ENCODE data around the gene HNRNPL.
"Not testable (repeated sequence)": the region's sequence is repeated elsewhere in the genome, so short reads cannot be mapped to it uniquely, and the experiment has no call there.

Gene HNRNPL

GRCh38 chr19:38849860-38850435 is at the start of gene HNRNPL:
HNRNPL (minus strand) TSS chr19:38849986; CDS start chr19:38849966, 20 bp downstream.
- DNase-seq (ENCODE audit: low read depth): peak; percentile 100

GRCh38 chr19:38898788-38899446 is 49.1 kb upstream of the HNRNPL start:
- DNase-seq (ENCODE audit: low read depth): no peak

GRCh38 chr19:38894968-38895367 is 45.2 kb upstream of the HNRNPL start:
- no peak for DNase-seq (ENCODE audit: low read depth)

GRCh38 chr19:38893341-38893771 is 43.6 kb upstream of the HNRNPL start:
- DNase-seq (ENCODE audit: low read depth): no peak

- no peak for DNase-seq (ENCODE audit: low read depth)
Observed at GRCh38 chr19:38892841-38893240, 43.1 kb upstream of the HNRNPL start.

- DNase-seq (ENCODE audit: low read depth): no peak
Observed at GRCh38 chr19:38891771-38892170, 42.0 kb upstream of the HNRNPL start.

GRCh38 chr19:38890686-38891085 is 40.9 kb upstream of the HNRNPL start:
- DNase-seq (ENCODE audit: low read depth): no peak

- no peak for DNase-seq (ENCODE audit: low read depth)
Observed at GRCh38 chr19:38889803-38890202, 40.0 kb upstream of the HNRNPL start.

- DNase-seq (ENCODE audit: low read depth): no peak
Observed at GRCh38 chr19:38888876-38889275, 39.1 kb upstream of the HNRNPL start.

GRCh38 chr19:38884691-38885090 is 34.9 kb upstream of the HNRNPL start:
- DNase-seq (ENCODE audit: low read depth): not testable (repeated sequence)

- DNase-seq (ENCODE audit: low read depth): no peak
Observed at GRCh38 chr19:38883286-38883685, 33.5 kb upstream of the HNRNPL start.

- no peak for DNase-seq (ENCODE audit: low read depth)
Observed at GRCh38 chr19:38880882-38881609, 31.3 kb upstream of the HNRNPL start.

GRCh38 chr19:38880076-38880881 is 30.5 kb upstream of the HNRNPL start:
- DNase-seq (ENCODE audit: low read depth): no peak

GRCh38 chr19:38879400-38879751 is 29.6 kb upstream of the HNRNPL start:
- DNase-seq (ENCODE audit: low read depth): no peak

GRCh38 chr19:38878575-38879399 is 29.0 kb upstream of the HNRNPL start:
- no peak for DNase-seq (ENCODE audit: low read depth)

GRCh38 chr19:38877781-38878574 is 28.2 kb upstream of the HNRNPL start, which contains the start of gene RINL:
RINL (minus strand) TSS chr19:38878275; CDS start chr19:38876742, 1,533 bp downstream.
- DNase-seq (ENCODE audit: low read depth): no peak

- no peak for DNase-seq (ENCODE audit: low read depth)
Observed at GRCh38 chr19:38875656-38876395, 26.0 kb upstream of the HNRNPL start.

GRCh38 chr19:38873400-38873799 is 23.6 kb upstream of the HNRNPL start:
- not testable (repeated sequence) for DNase-seq (ENCODE audit: low read depth)

GRCh38 chr19:38870612-38871011 is 20.8 kb upstream of the HNRNPL start:
- no peak for DNase-seq (ENCODE audit: low read depth)

Measured in HS-27A (cell line).